HEK293T (cell line): ENCODE data around the gene SEMA5A.

ENCODE experiments used
- CTCF ChIA-PET: fragments of 350-600 bp; formaldehyde crosslinking; extraction: SDS; loops from one replicate; lab custom pipeline; 2021; ENCODE audit warnings: antibody characterized with exemption, inconsistent platforms; lab: Yijun Ruan, JAX
- POLR2A ChIA-PET: fragments of 350-600 bp; formaldehyde crosslinking; extraction: SDS; loops from one replicate; lab custom pipeline; 2020; ENCODE audit warnings: antibody characterized with exemption, inconsistent platforms; lab: Yijun Ruan, JAX
- DNase-seq: peaks from one replicate; pipeline ENCODE4 v3.0.0; 2012; ENCODE audit warnings: mixed read lengths; ENCODE audit errors: extremely low spot score
- ARNT ChIP-seq: fragments of 450-650 bp; IDR thresholded peaks from 2 replicates; pipeline ENCODE4 v1.6.1; 2017; ENCODE audit warnings: mild to moderate bottlenecking
- BHLHE40 ChIP-seq: fragments of 450-650 bp; IDR thresholded peaks from 2 replicates; pipeline ENCODE4 v1.6.1; 2016; ENCODE audit warnings: mild to moderate bottlenecking, moderate library complexity, borderline replicate concordance
- CTBP1 ChIP-seq: fragments of 450-650 bp; IDR thresholded peaks from 2 replicates; pipeline ENCODE4 v1.6.1; 2016; ENCODE audit warnings: borderline replicate concordance
- ELF4 ChIP-seq: fragments of 450-650 bp; IDR thresholded peaks from 2 replicates; pipeline ENCODE4 v1.6.1; 2017; ENCODE audit warnings: antibody characterized with exemption
- FOXA1 ChIP-seq: fragments of 450-650 bp; IDR thresholded peaks from 2 replicates; pipeline ENCODE4 v1.6.1; 2016; ENCODE audit warnings: mild to moderate bottlenecking
- FOXK2 ChIP-seq: fragments of 450-650 bp; IDR thresholded peaks from 2 replicates; pipeline ENCODE4 v1.6.1; 2016; ENCODE audit warnings: mild to moderate bottlenecking
- FOXM1 ChIP-seq: fragments of 450-650 bp; IDR thresholded peaks from 2 replicates; pipeline ENCODE4 v1.6.1; 2017; ENCODE audit warnings: mild to moderate bottlenecking, borderline replicate concordance
- HDGF ChIP-seq: fragments of 450-650 bp; IDR thresholded peaks from 2 replicates; pipeline ENCODE4 v1.6.1; 2017; ENCODE audit warnings: antibody characterized with exemption, borderline replicate concordance
- L3MBTL2 ChIP-seq: fragments of 450-650 bp; conservative IDR thresholded peaks from 2 replicates; pipeline ENCODE4 v1.6.1; 2016; ENCODE audit warnings: mild to moderate bottlenecking
- LEF1 ChIP-seq: fragments of 450-650 bp; IDR thresholded peaks from 2 replicates; pipeline ENCODE4 v1.6.1; 2017; ENCODE audit warnings: mild to moderate bottlenecking, borderline replicate concordance
- NFRKB ChIP-seq: fragments of 450-650 bp; IDR thresholded peaks from 2 replicates; pipeline ENCODE4 v1.6.1; 2016; ENCODE audit warnings: mild to moderate bottlenecking, moderate library complexity
- SP1 ChIP-seq: fragments of 450-650 bp; IDR thresholded peaks from 2 replicates; pipeline ENCODE4 v1.6.1; 2017
- SUZ12 ChIP-seq: fragments of 450-650 bp; IDR thresholded peaks from 2 replicates; pipeline ENCODE4 v1.6.1; 2016; ENCODE audit warnings: mild to moderate bottlenecking
- TARDBP ChIP-seq: fragments of 450-650 bp; IDR thresholded peaks from 2 replicates; pipeline ENCODE4 v1.6.1; 2016
- ZNF384 ChIP-seq: fragments of 450-650 bp; IDR thresholded peaks from 2 replicates; pipeline ENCODE4 v1.6.1; 2016
- TF ChIP-seq, protein P1 (sequence below): fragments of 450-650 bp; IDR thresholded peaks from 2 replicates; pipeline ENCODE4 v1.6.1; 2016

The SEMA5A gene

GRCh38 chr5:9009931-9010651 lies 535.8 kb downstream of the SEMA5A start:
- TF ChIP-seq L3MBTL2, result no peak
- no peak for TF ChIP-seq ZNF384
- no peak for TF ChIP-seq ELF4
- no peak for TF ChIP-seq TARDBP
- no peak for TF ChIP-seq SUZ12
- TF ChIP-seq SP1, result no peak
- no peak for TF ChIP-seq BHLHE40
- TF ChIP-seq CTBP1, result no peak
- TF ChIP-seq FOXK2, result no peak
- no peak for TF ChIP-seq FOXM1
- TF ChIP-seq NFRKB, result no peak
- no peak for TF ChIP-seq HDGF
- ChIA-PET POLR2A (no interaction called here), CTCF (no interaction called here)
- DNase-seq, result no peak

GRCh38 chr5:8997542-8998070 lies 548.3 kb downstream of the SEMA5A start:
- DNase-seq, result no peak
- TF ChIP-seq HDGF (no peak), LEF1 (no peak), FOXA1 (no peak), CTBP1 (no peak), SP1 (no peak), FOXK2 (no peak), ZNF384 (no peak), SUZ12 (no peak), L3MBTL2 (no peak), NFRKB (no peak), BHLHE40 (no peak), TARDBP (no peak), ELF4 (no peak), ARNT (no peak), FOXM1 (no peak)
- TF ChIP-seq, protein P1, sequence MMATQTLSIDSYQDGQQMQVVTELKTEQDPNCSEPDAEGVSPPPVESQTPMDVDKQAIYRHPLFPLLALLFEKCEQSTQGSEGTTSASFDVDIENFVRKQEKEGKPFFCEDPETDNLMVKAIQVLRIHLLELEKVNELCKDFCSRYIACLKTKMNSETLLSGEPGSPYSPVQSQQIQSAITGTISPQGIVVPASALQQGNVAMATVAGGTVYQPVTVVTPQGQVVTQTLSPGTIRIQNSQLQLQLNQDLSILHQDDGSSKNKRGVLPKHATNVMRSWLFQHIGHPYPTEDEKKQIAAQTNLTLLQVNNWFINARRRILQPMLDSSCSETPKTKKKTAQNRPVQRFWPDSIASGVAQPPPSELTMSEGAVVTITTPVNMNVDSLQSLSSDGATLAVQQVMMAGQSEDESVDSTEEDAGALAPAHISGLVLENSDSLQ, result no peak
- ChIA-PET CTCF (no interaction called here), POLR2A (no interaction called here)

DNA sequence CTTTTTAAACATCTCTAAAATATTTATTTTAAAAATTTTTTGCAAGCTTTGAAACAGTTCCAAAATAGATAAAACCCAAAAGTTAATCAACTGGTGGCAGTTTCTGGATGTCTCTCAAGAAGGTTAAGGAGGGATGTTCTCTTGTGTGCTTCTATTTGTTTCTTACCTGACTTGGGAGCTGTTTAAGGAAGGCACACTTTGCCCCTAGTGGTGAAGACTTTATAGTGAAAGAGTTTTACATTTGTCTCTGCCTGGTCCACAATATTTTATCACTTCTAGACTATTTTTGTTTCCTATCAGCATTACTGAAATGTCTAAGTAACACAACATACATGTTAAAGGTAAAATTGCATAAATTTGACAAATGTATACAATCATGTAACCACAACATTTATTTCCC lies 552.8 kb downstream of the SEMA5A start:
- ChIA-PET POLR2A (no interaction called here), CTCF (interaction anchor here (0.6 kb wide), 1 partner anchor 30 kb away, joined by 3 read pairs; no protein-coding TSS in a partner anchor)
- TF ChIP-seq HDGF (no peak), LEF1 (no peak), NFRKB (no peak), BHLHE40 (no peak), ARNT (no peak), ZNF384 (no peak), CTBP1 (no peak), L3MBTL2 (no peak), FOXA1 (no peak)
- no peak for DNase-seq
